H1 (cell line): ENCODE results near the gene NEB. TPM values are rescaled to one million over a fixed set of nuclear protein-coding genes. Genes with fewer than 3 reads are reported as not detected.

Experiments
- CTCF ChIA-PET: fragments of 300-600 bp; sonication (Branson Sonifier 250); formaldehyde crosslinking; loops from one replicate; lab custom pipeline; 2021; ENCODE audit not compliant: partially characterized antibody; lab: Charles Lee
- POLR2A ChIA-PET: fragments of 300-600 bp; sonication (Branson Sonifier 250); formaldehyde crosslinking; loops from one replicate; lab custom pipeline; 2021; ENCODE audit warnings: inconsistent platforms; ENCODE audit not compliant: partially characterized antibody; lab: Charles Lee
- DNase-seq, 2 experiments: peaks; one replicate each; pipeline versions ENCODE4 v3.0.0 to v3.0.0-alpha.2; 2010 to 2022; ENCODE audit warnings: low spot score in 2 of 2, low read depth in 1 of 2, mixed read lengths in 1 of 2
- FAIRE-seq: peaks from 2 replicates; lab custom pipeline; 2011; peaks lifted over from hg19 to GRCh38; lab: Jason Lieb, UNC
- H2AFZ ChIP-seq: 2 replicates; pipeline ENCODE4 v1.8.1; 2012; ENCODE audit warnings: low read length, inconsistent platforms
- H2AK5ac ChIP-seq: 2 replicates; pipeline ENCODE4 v1.6.1; 2013; ENCODE audit warnings: low read depth, low read length
- H2BK120ac ChIP-seq: replicated peaks from 2 replicates; pipeline ENCODE3; 2013; ENCODE audit warnings: low read depth, low read length, inconsistent platforms
- H2BK12ac ChIP-seq: 2 replicates; pipeline ENCODE4 v1.6.1; 2013; ENCODE audit warnings: low read depth, low read length
- H2BK15ac ChIP-seq: 2 replicates; pipeline ENCODE4 v1.6.1; 2013; ENCODE audit warnings: low read length
- H2BK20ac ChIP-seq: 2 replicates; pipeline ENCODE4 v1.6.1; 2013; ENCODE audit warnings: low read length
- H2BK5ac ChIP-seq: 2 replicates; pipeline ENCODE4 v1.6.1; 2013; ENCODE audit warnings: low read depth, low read length
- H3K14ac ChIP-seq: 2 replicates; pipeline ENCODE4 v1.6.1; 2013; ENCODE audit warnings: inconsistent platforms; ENCODE audit not compliant: insufficient read length
- H3K18ac ChIP-seq: 2 replicates; pipeline ENCODE4 v1.6.1; 2013; ENCODE audit warnings: low read length; ENCODE audit errors: extremely low read depth
- H3K23ac ChIP-seq: 2 replicates; pipeline ENCODE4 v1.6.1; 2013; ENCODE audit warnings: inconsistent platforms; ENCODE audit not compliant: insufficient read length
- H3K23me2 ChIP-seq: 2 replicates; pipeline ENCODE4 v1.6.1; 2013; ENCODE audit warnings: low read depth, low read length
- H3K27ac ChIP-seq: 2 replicates; pipeline ENCODE4 v1.6.1; 2011; ENCODE audit warnings: low read depth, low read length, inconsistent platforms
- H3K27me3 ChIP-seq, 4 experiments: replicated peaks in 1 of 4; 1 replicate in 1 of 4; 2 replicates in 3 of 4; pipeline versions ENCODE4 v1.6.1 to v1.8.1; 2011 to 2013; ENCODE audit warnings: low read length in 3 of 4, mild to moderate bottlenecking in 3 of 4, inconsistent platforms in 2 of 4, mixed read lengths in 2 of 4, moderate library complexity in 1 of 4; ENCODE audit not compliant: control insufficient read depth in 3 of 4, insufficient read depth in 3 of 4; ENCODE audit errors: extremely low read depth in 1 of 4
- H3K36me3 ChIP-seq, 4 experiments: 2 replicates each; pipeline versions ENCODE4 v1.6.1 to v1.8.1; 2011 to 2013; ENCODE audit warnings: mild to moderate bottlenecking in 4 of 4, low read length in 3 of 4, moderate library complexity in 2 of 4, control low read depth in 1 of 4, inconsistent platforms in 1 of 4; ENCODE audit not compliant: insufficient read depth in 4 of 4, control insufficient read depth in 2 of 4
- H3K4ac ChIP-seq: replicated peaks from 2 replicates; pipeline ENCODE3; 2013; ENCODE audit warnings: low read length, low read depth, mixed read lengths, inconsistent platforms; ENCODE audit not compliant: insufficient read length
- H3K4me1 ChIP-seq, 4 experiments: replicated peaks in 1 of 4; 1 replicate in 1 of 4; 2 replicates in 3 of 4; pipeline versions ENCODE4 v1.6.1 to v1.8.1; 2011 to 2013; ENCODE audit warnings: low read length in 3 of 4, inconsistent platforms in 2 of 4, mixed read lengths in 1 of 4; ENCODE audit not compliant: insufficient read depth in 4 of 4, control insufficient read depth in 3 of 4
- H3K4me2 ChIP-seq, 2 experiments: 2 replicates each; pipeline versions ENCODE4 v1.6.1 to v1.8.1; 2011 to 2013; ENCODE audit warnings: low read depth in 2 of 2, low read length in 2 of 2, control low read depth in 1 of 2, inconsistent platforms in 1 of 2, mild to moderate bottlenecking in 1 of 2; ENCODE audit not compliant: insufficient read depth in 1 of 2
- H3K4me3 ChIP-seq, 4 experiments: fragments of 200-600, 300-600 bp in 1 of 4; sonication (generic), shearing (Covaris generic), sonication (Bioruptor Twin) in 1 of 4; 2 replicates each; pipeline versions ENCODE4 v1.5.1 to v1.8.1; 2011 to 2016; ENCODE audit warnings: low read length in 4 of 4, low read depth in 3 of 4, control low read depth in 2 of 4, inconsistent platforms in 2 of 4, mild to moderate bottlenecking in 2 of 4, mixed read lengths in 1 of 4, moderate library complexity in 1 of 4; ENCODE audit not compliant: insufficient read depth in 2 of 4; ENCODE audit errors: extremely low read depth in 1 of 4
- H3K56ac ChIP-seq: replicated peaks from 2 replicates; pipeline ENCODE3; 2013; ENCODE audit warnings: low read depth, mild to moderate bottlenecking, mixed read lengths, low read length, inconsistent platforms; ENCODE audit not compliant: insufficient read length
- H3K79me1 ChIP-seq: 2 replicates; pipeline ENCODE4 v1.6.1; 2013; ENCODE audit warnings: low read depth, low read length, control low read depth
- H3K79me2 ChIP-seq, 2 experiments: 2 replicates each; pipeline versions ENCODE4 v1.6.1 to v1.8.1; 2012 to 2013; ENCODE audit warnings: low read length in 2 of 2, mild to moderate bottlenecking in 2 of 2, inconsistent platforms in 1 of 2; ENCODE audit not compliant: insufficient read depth in 2 of 2, control insufficient read depth in 1 of 2
- H3K9ac ChIP-seq, 4 experiments: replicated peaks in 1 of 4; 1 replicate in 1 of 4; 2 replicates in 3 of 4; pipeline versions ENCODE4 v1.6.1 to v1.8.1; 2011 to 2013; ENCODE audit warnings: low read depth in 3 of 4, low read length in 3 of 4, control low read depth in 2 of 4, mild to moderate bottlenecking in 2 of 4, moderate library complexity in 2 of 4, inconsistent platforms in 1 of 4; ENCODE audit errors: extremely low read depth in 1 of 4
- H3K9me3 ChIP-seq, 2 experiments: 2 replicates each; pipeline versions ENCODE4 v1.6.1 to v1.8.1; 2012 to 2013; ENCODE audit warnings: mild to moderate bottlenecking in 2 of 2, moderate library complexity in 2 of 2, control low read depth in 1 of 2, inconsistent platforms in 1 of 2, low read depth in 1 of 2, low read length in 1 of 2, mixed read lengths in 1 of 2; ENCODE audit not compliant: insufficient read depth in 2 of 2
- H4K20me1 ChIP-seq, 2 experiments: replicated peaks in 1 of 2; 2 replicates each; pipeline versions ENCODE3 to v1.8.1; 2011 to 2013; ENCODE audit warnings: inconsistent platforms in 2 of 2, low read length in 2 of 2, mild to moderate bottlenecking in 1 of 2; ENCODE audit not compliant: insufficient read depth in 2 of 2, control insufficient read depth in 1 of 2
- H4K5ac ChIP-seq: 2 replicates; pipeline ENCODE4 v1.6.1; 2013; ENCODE audit warnings: low read length, low read depth, mixed read lengths, inconsistent platforms; ENCODE audit not compliant: insufficient read length
- H4K8ac ChIP-seq: 2 replicates; pipeline ENCODE4 v1.8.0; 2013; ENCODE audit warnings: mild to moderate bottlenecking, moderate library complexity, low read length, inconsistent platforms; ENCODE audit not compliant: insufficient read depth; ENCODE audit errors: extremely low read depth
- H4K91ac ChIP-seq: replicated peaks from 2 replicates; pipeline ENCODE3; 2013; ENCODE audit warnings: low read length, mixed read lengths, inconsistent platforms; ENCODE audit not compliant: insufficient read length
- CTCF ChIP-seq, 3 experiments: IDR thresholded peaks; 1 replicate in 2 of 3; 2 replicates in 1 of 3; pipeline versions ENCODE4 v1.5.1 to v1.6.1; 2011; ENCODE audit warnings: low read length in 3 of 3, mild to moderate bottlenecking in 3 of 3, inconsistent platforms in 2 of 3, low read depth in 1 of 3, moderate library complexity in 1 of 3; ENCODE audit not compliant: insufficient read depth in 1 of 3; ENCODE audit errors: control extremely low read depth in 1 of 3
- GABPA ChIP-seq: IDR thresholded peaks from 2 replicates; pipeline ENCODE4 v1.6.1; 2011; ENCODE audit warnings: mild to moderate bottlenecking, low read length, moderate library complexity, borderline replicate concordance; ENCODE audit not compliant: insufficient read depth
- RAD21 ChIP-seq, 2 experiments: IDR thresholded peaks in 1 of 2; conservative IDR thresholded peaks in 1 of 2; 2 replicates each; pipeline ENCODE4 v1.6.1; 2011; ENCODE audit warnings: low read depth in 2 of 2, low read length in 2 of 2, improper control_type of control experiment in 1 of 2, inconsistent platforms in 1 of 2, mild to moderate bottlenecking in 1 of 2, moderate library complexity in 1 of 2
- WGBS, 2 experiments: shearing (Covaris generic) in 1 of 2; methylation state at CpG; one replicate each; pipeline versions ENCODE4 v1.1.6 to v1.1.7; 2013 to 2015; ENCODE audit warnings: low lambda C conversion rate in 2 of 2, mixed read lengths in 2 of 2, inconsistent platforms in 1 of 2, low coverage in 1 of 2, missing lambda C conversion rate in 1 of 2; ENCODE audit not compliant: insufficient replicate concordance in 2 of 2, insufficient coverage in 1 of 2, insufficient read length in 1 of 2; ENCODE audit errors: extremely low coverage in 1 of 2, missing lambda C conversion rate in 1 of 2; 5-methylcytosine and 5-hydroxymethylcytosine counted together
- polyA plus RNA-seq, 7 experiments: library from polyadenylated mRNA; depleted of rRNA in 3 of 7; stranded (reverse) in 5 of 7; unstranded in 2 of 7; fragments of >200 nt in 5 of 7; fragments of 200-250 nt in 2 of 7; gene quantifications; 1 replicate in 5 of 7; 2 replicates in 1 of 7; 4 replicates in 1 of 7; pipeline versions ENCODE4 v1.2.1 to v1.2.3, GENCODE V29; 2011 to 2013; ENCODE audit warnings: missing spikeins in 2 of 7, mixed read lengths in 2 of 7
- total RNA-seq: library from RNA; stranded (reverse); fragmentation: NEBNext Ultra II Directional; extraction: Animal tissue kit (Norgen Biotek cat#: 25700); gene quantifications from 2 replicates; pipeline ENCODE4 v1.2.1, GENCODE V29; 2021

NEB gene
- total and polyA plus RNA-seq, 2 of the 8 experiments (the other 6 are each of a cell fraction or from before 2014, with no cell fraction given) = 1.4 to 2.5 TPM

- Histone ChIP-seq H2AK5ac (no peak overlapping the region), H3K23ac (no peak overlapping the region), H4K91ac (no peak overlapping the region), H3K18ac (no peak overlapping the region), H3K9ac (no peak overlapping the region), H3K79me2 (no peaks in the 10 kb centered on the region), H2BK5ac (no peak overlapping the region), H3K23me2 (no peaks in the 10 kb centered on the region), H4K8ac (no peak overlapping the region), H2BK120ac (no peak overlapping the region), H4K20me1 (no peaks in the 10 kb centered on the region), H3K27ac (no peak overlapping the region), H2BK12ac (no peak overlapping the region), H3K4me3 (no peak overlapping the region), H2BK15ac (no peak overlapping the region), H2AFZ (no peak overlapping the region), H3K4me2 (no peak overlapping the region), H2BK20ac (no peak overlapping the region), H3K79me1 (no peaks in the 10 kb centered on the region), H3K27me3 (no peaks in the 10 kb centered on the region), H3K9me3 (no peaks in the 10 kb centered on the region), H4K5ac (no peak overlapping the region), H3K14ac (no peak overlapping the region), H3K36me3 (no peaks in the 10 kb centered on the region; a peak in 1 of 8 replicates), H3K4ac (no peak overlapping the region), H3K56ac (no peak overlapping the region), H3K4me1 (no peaks in the 10 kb centered on the region)
- DNase-seq (no peak), FAIRE-seq (no peak)
- WGBS, 2 experiments = 86% methylated on average over 6 of the region's 6 CpGs; no CpG with 5 or more reads in 1 of the 2 experiments
- peak in 2 of 3 experiments; percentile 20 to 30; a peak in 2 of 4 replicates for TF ChIP-seq CTCF (IDR thresholded peaks at IDR 0.05; ENCODE audit: control extremely low read depth in 1 of 3, insufficient read depth in 1 of 3, low read depth in 1 of 3, low read length in 3 of 3)
- TF ChIP-seq RAD21 (IDR thresholded peaks at IDR 0.05 in 1 of 2, conservative IDR thresholded peaks at IDR 0.05 in 1 of 2; ENCODE audit: low read depth in 2 of 2, low read length in 2 of 2) = peak; percentile 48 to 62; a peak in 3 of 4 replicates
- TF ChIP-seq GABPA = no peak
- ChIA-PET POLR2A (no interaction called here), CTCF (interaction anchor here (0.6 to 1.3 kb wide), 6 partner anchors 10 to 374 kb away, joined by 3 to 5 read pairs (median 3); no protein-coding TSS in a partner anchor)
Observed at GRCh38 chr2:151526572-151527090, 207.6 kb downstream of the NEB start.
